ENCODE measurements around the gene TBC1D8.

DNA sequence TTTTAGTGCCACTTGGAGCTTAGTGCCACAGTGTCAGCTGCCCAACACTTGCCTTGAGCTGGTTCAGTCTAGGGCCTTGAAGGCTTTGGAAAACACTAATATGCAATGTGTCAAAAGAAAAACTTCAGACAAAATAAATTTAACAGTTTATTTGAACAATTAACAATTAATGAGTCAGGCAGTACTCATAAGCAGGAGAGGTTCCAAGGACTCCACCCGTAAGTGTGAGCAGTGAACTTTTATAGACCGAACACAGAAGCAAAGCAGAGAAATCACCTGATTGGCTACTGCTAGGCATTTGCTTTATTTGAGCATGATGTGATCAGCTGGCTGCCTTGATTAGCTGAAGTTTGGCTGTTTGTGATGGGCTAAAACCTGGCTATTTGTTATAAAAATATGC lies 49.5 kb upstream of the TBC1D8 start:
- TF ChIP-seq SRF (CRISPR knock-in tag; IDR thresholded peaks at IDR 0.05), result no peak
- TF ChIP-seq CHD2 (IDR thresholded peaks at IDR 0.05; ENCODE audit: low read depth, low read length), result no peak
- no peak for TF ChIP-seq ZNF274 (IDR thresholded peaks at IDR 0.05; ENCODE audit: borderline replicate concordance, low read depth, low read length)
- TF ChIP-seq, protein P1, sequence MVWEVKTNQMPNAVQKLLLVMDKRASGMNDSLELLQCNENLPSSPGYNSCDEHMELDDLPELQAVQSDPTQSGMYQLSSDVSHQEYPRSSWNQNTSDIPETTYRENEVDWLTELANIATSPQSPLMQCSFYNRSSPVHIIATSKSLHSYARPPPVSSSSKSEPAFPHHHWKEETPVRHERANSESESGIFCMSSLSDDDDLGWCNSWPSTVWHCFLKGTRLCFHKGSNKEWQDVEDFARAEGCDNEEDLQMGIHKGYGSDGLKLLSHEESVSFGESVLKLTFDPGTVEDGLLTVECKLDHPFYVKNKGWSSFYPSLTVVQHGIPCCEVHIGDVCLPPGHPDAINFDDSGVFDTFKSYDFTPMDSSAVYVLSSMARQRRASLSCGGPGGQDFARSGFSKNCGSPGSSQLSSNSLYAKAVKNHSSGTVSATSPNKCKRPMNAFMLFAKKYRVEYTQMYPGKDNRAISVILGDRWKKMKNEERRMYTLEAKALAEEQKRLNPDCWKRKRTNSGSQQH (CRISPR knock-in tag; IDR thresholded peaks at IDR 0.05), result no peak
- no peak for TF ChIP-seq NR2C2 (CRISPR knock-in tag; IDR thresholded peaks at IDR 0.05)
- no peak for TF ChIP-seq NR2C2 (tag; IDR thresholded peaks at IDR 0.05)
- no peak for TF ChIP-seq YY1 (IDR thresholded peaks at IDR 0.05; ENCODE audit: borderline replicate concordance in 1 of 3, control insufficient read depth in 1 of 3, extremely low read depth in 1 of 3, insufficient read depth in 3 of 3, insufficient read length in 1 of 3, insufficient replicate concordance in 2 of 3, low read depth in 1 of 3, low read length in 2 of 3)
- no peak for TF ChIP-seq SP2 (IDR thresholded peaks at IDR 0.05; ENCODE audit: extremely low read depth, low read depth, low read length, poor library complexity, severe bottlenecking)
- no peak for TF ChIP-seq ZNF263 (CRISPR knock-in tag; IDR thresholded peaks at IDR 0.05; ENCODE audit: borderline replicate concordance)
- TF ChIP-seq MXI1 (IDR thresholded peaks at IDR 0.05; ENCODE audit: low read depth, low read length), result no peak
- TF ChIP-seq SMARCE1 (IDR thresholded peaks at IDR 0.05), result no peak
- TF ChIP-seq, protein P2, sequence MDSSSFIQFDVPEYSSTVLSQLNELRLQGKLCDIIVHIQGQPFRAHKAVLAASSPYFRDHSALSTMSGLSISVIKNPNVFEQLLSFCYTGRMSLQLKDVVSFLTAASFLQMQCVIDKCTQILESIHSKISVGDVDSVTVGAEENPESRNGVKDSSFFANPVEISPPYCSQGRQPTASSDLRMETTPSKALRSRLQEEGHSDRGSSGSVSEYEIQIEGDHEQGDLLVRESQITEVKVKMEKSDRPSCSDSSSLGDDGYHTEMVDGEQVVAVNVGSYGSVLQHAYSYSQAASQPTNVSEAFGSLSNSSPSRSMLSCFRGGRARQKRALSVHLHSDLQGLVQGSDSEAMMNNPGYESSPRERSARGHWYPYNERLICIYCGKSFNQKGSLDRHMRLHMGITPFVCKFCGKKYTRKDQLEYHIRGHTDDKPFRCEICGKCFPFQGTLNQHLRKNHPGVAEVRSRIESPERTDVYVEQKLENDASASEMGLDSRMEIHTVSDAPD (CRISPR knock-in tag; IDR thresholded peaks at IDR 0.05), result no peak

All from K562 (cell line).